Measurements from ENCODE around the gene SLC46A2. TPM values are rescaled to one million over a fixed set of nuclear protein-coding genes. Genes with fewer than 3 reads are reported as not detected.

Gene SLC46A2, protein sequence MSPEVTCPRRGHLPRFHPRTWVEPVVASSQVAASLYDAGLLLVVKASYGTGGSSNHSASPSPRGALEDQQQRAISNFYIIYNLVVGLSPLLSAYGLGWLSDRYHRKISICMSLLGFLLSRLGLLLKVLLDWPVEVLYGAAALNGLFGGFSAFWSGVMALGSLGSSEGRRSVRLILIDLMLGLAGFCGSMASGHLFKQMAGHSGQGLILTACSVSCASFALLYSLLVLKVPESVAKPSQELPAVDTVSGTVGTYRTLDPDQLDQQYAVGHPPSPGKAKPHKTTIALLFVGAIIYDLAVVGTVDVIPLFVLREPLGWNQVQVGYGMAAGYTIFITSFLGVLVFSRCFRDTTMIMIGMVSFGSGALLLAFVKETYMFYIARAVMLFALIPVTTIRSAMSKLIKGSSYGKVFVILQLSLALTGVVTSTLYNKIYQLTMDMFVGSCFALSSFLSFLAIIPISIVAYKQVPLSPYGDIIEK
- total RNA-seq (ENCODE audit: unreplicated experiment): not detected
- long read RNA-seq: 0 reads

DNA sequence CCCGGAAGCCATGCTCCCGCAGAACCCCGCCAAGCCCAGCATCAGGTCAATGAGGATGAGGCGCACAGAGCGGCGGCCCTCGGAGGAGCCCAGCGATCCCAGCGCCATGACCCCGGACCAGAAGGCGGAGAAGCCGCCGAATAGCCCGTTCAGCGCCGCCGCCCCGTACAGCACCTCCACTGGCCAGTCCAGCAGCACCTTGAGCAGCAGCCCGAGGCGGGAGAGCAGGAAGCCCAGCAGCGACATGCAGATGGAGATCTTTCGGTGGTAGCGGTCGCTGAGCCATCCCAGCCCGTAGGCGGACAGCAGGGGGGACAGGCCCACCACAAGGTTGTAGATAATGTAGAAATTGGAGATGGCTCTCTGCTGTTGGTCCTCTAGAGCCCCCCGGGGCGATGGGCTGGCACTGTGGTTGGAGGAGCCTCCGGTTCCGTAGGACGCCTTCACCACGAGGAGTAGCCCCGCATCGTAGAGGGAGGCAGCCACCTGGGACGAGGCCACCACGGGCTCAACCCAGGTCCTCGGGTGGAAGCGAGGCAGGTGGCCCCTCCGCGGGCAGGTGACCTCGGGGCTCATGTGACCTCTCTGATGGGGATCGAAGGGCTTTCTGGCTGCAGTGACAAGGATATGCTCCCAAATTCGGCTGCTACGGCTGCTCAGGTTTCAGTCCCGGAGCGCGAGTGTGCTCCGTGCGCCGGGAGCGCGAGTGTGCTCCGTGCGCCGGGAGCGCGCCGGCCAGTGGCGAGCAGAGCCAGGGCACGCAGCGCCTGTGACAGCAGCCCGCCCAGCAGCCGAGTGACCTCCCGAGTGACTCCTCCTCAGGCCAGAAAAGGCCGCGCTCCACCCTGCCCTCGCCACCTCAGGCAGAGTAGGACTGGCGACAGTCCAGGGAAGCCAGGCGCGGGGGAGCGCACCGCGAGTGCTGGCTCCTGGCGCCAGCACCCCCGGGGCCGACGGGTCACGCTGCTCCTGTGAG, at the start of gene SLC46A2:
SLC46A2 (minus strand) TSS at position 771 of the 976 bp plus-strand sequence; CDS start at position 576, 195 bp downstream.
- Mint-ChIP-seq H3K4me1 (ENCODE audit: unreplicated experiment) (no peaks in the 10 kb centered on the region), H3K36me3 (ENCODE audit: low read depth, unreplicated experiment) (peaks cover 3% of the 10 kb centered on the region), H3K27ac (ENCODE audit: unreplicated experiment) (no peak within 1 kb of the TSS), H3K9me3 (ENCODE audit: unreplicated experiment) (no peaks in the 10 kb centered on the region), H3K27me3 (ENCODE audit: unreplicated experiment) (peaks cover 12% of the 10 kb centered on the region), H3K4me3 (ENCODE audit: unreplicated experiment) (peak within 1 kb of the TSS; percentile 21)
- DNase-seq (ENCODE audit: low spot score): peak; percentile 20
- TF ChIP-seq, protein P1, sequence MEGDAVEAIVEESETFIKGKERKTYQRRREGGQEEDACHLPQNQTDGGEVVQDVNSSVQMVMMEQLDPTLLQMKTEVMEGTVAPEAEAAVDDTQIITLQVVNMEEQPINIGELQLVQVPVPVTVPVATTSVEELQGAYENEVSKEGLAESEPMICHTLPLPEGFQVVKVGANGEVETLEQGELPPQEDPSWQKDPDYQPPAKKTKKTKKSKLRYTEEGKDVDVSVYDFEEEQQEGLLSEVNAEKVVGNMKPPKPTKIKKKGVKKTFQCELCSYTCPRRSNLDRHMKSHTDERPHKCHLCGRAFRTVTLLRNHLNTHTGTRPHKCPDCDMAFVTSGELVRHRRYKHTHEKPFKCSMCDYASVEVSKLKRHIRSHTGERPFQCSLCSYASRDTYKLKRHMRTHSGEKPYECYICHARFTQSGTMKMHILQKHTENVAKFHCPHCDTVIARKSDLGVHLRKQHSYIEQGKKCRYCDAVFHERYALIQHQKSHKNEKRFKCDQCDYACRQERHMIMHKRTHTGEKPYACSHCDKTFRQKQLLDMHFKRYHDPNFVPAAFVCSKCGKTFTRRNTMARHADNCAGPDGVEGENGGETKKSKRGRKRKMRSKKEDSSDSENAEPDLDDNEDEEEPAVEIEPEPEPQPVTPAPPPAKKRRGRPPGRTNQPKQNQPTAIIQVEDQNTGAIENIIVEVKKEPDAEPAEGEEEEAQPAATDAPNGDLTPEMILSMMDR (IDR thresholded peaks at IDR 0.05; ENCODE audit: unreplicated experiment): no peak

DNA sequence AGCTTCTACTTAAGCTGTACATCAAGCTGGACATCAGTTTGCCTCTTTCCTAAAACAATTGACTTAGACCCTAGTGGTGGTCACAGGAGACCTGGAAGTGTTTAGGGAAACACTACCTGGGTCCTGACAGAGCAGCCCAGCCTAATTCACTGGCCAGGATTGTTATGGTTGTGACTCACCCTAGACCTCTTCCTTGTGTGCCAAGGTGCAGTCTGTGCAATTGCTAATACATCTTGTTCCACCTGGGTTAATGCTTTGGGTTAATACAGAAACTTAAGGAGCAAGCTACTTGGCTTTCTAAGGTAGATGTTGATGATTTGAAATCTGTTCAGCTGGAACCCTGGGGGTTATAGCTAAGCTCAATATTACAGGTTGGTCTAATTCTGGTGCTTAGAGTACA, 48.7 kb upstream of the SLC46A2 start:
- Mint-ChIP-seq H3K36me3 (ENCODE audit: low read depth, unreplicated experiment) (no peaks in the 10 kb centered on the region), H3K4me3 (ENCODE audit: unreplicated experiment) (no peak overlapping the region), H3K27me3 (ENCODE audit: unreplicated experiment) (no peaks in the 10 kb centered on the region), H3K4me1 (ENCODE audit: unreplicated experiment) (peaks cover 3% of the 10 kb centered on the region), H3K9me3 (ENCODE audit: unreplicated experiment) (no peaks in the 10 kb centered on the region), H3K27ac (ENCODE audit: unreplicated experiment) (no peak overlapping the region)
- no peak for DNase-seq (ENCODE audit: low spot score)
- TF ChIP-seq, protein P1 (IDR thresholded peaks at IDR 0.05; ENCODE audit: unreplicated experiment): no peak

DNA sequence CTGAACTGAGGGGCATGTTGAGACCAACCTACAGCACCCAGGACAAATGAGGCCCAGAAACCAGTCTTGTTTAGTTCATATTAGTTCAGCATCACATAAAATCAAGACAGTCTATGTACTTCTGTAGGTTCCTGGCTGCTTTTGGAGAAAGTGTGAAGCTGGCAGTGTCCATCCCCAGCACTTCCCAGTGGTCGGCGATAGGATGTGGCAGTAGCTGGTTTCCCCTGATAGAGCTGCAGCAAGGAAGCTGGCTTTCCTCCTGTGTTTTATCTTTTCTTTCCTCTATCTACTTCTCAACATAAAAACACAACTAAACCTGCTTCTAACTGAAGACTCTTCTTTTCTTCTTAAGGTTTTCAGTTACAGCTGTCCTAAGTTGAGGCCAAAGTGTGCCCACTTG, 43.0 kb upstream of the SLC46A2 start:
- Mint-ChIP-seq H3K4me1 (ENCODE audit: unreplicated experiment) (peaks cover 17% of the 10 kb centered on the region), H3K27ac (ENCODE audit: unreplicated experiment) (no peak overlapping the region), H3K4me3 (ENCODE audit: unreplicated experiment) (no peak overlapping the region), H3K27me3 (ENCODE audit: unreplicated experiment) (no peaks in the 10 kb centered on the region), H3K9me3 (ENCODE audit: unreplicated experiment) (no peaks in the 10 kb centered on the region), H3K36me3 (ENCODE audit: low read depth, unreplicated experiment) (no peaks in the 10 kb centered on the region)
- TF ChIP-seq, protein P1 (IDR thresholded peaks at IDR 0.05; ENCODE audit: unreplicated experiment): no peak
- DNase-seq (ENCODE audit: low spot score): peak; percentile 6

DNA sequence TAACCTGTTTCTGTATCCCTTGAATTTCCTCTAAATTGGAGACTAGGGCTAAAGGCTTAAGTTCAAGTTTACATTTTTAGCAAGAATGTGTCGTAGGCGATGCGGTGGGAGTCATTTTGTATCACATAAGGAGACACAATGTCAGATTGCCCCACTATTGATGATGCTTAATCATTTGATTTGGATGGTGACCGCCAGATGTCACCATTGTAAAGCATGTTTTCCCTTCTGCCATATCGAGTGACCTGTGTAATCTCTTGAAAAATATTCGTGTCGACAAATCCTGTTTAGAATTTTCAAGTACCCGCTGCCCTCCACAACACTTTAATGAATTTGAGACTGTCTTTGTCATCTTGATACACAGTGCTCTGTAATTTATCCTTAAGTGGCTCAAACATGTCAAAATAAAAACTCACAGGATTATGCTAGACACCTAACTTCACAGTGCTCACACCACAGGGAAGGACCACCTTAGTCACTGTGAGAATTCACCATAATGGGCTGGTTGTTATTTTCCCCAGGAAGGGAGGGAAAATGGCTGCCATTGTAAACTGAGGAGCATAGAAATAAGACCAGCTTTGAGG, 34.5 kb upstream of the SLC46A2 start:
- no peak overlapping the region for H3K4me3 Mint-ChIP-seq (ENCODE audit: unreplicated experiment)
- peak; percentile 43 for DNase-seq (ENCODE audit: low spot score)
- H3K4me1 Mint-ChIP-seq (ENCODE audit: unreplicated experiment): no peaks in the 10 kb centered on the region
- no peaks in the 10 kb centered on the region for H3K9me3 Mint-ChIP-seq (ENCODE audit: unreplicated experiment)
- no peaks in the 10 kb centered on the region for H3K36me3 Mint-ChIP-seq (ENCODE audit: low read depth, unreplicated experiment)
- no peaks in the 10 kb centered on the region for H3K27me3 Mint-ChIP-seq (ENCODE audit: unreplicated experiment)
- TF ChIP-seq, protein P1 (IDR thresholded peaks at IDR 0.05; ENCODE audit: unreplicated experiment): peak; percentile 47
- no peak overlapping the region for H3K27ac Mint-ChIP-seq (ENCODE audit: unreplicated experiment)
